RCC 7860 (cell line): ENCODE data around the gene MRPL10.

Experiments used
- DNase-seq: peaks from one replicate; pipeline ENCODE4 v3.0.0-alpha.2; 2015; ENCODE audit warnings: low spot score
- FAIRE-seq: peaks from 2 replicates; lab custom pipeline; 2012; peaks lifted over from hg19 to GRCh38; lab: Jason Lieb, UNC

MRPL10 gene

DNA sequence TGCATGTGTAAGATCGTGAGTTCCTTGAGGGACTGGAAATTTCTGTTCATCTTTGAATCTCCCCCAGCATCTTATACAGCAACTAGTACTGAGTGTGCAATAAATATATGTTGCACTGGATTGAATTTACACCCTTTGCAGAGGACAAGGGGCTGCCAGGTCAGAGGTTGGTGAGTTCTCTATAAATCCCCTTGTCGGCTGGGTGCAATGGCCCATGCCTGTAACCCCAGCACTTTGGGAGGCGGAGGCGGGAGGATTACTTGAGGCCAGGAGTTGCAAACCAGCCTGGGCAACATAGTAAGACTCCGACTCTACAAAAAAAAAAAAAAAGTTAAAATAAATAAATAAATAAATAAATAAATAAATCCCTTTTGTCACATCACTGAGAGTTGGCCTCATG is 29.0 kb upstream of the MRPL10 start:
- FAIRE-seq (no peak), DNase-seq (no peak)

DNA sequence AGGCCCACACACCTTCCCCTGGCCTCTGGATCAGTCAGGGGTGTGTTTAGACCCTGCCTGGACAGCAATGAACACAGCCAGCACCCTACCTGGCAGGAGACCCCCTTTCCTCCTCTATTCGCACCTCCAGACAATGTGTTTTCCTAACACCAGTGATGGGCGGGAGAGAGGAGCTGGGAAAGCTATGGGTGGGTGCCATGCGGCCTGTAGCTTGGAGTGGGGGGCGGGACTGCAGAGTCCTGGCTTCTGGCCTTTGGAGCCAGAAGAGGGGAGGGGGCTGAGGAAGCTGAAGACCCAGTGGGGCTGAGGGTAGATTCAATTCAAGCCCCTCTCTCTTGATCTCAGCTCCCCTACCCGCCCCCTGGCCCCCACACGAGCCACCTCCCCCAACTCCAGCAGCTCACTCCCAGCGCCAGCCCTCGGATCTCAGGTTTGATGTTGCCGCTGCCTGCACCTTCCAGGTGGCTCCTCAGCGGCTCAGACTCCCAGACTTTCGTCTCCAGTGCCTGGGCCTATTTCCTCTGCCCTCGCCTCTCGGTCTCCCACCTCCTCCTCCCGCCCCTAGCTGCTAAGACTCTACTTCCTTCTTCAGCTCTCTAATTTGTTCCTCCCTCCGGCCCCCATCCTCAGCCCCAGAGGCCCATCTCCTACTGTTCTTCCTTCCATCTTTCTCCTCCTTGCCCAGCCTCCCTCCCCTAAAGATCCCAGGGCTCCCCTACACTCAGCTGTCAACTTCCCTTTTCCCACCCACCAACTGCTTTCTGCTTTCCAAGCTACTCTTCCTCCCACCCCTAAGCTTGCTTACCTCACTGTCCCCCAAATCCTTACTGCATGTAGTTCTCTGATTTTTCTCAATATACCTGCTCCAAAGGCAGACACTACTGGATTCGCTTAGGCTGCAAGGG is 26.5 kb upstream of the MRPL10 start:
- DNase-seq (no peak), FAIRE-seq (no peak)

DNA sequence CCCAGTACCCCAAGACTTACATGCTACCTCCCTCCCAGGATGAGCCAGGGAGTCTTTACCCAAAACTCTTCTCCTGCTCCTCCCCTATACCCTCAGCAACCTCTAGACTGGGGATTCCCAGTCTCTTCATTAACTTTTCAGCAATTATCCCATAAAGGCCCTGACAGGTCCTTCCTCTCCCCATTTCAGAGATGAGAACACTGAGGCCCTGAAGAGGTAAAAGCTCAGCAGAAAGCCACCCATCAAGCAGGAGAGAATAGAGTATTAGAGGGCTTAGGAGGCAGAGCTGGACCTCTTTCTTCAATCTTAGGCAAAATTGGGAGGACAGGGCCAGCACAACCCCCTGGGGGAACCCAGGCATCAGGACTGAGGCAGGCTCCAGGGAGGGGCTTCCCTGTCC is 25.5 kb upstream of the MRPL10 start:
- DNase-seq (no peak), FAIRE-seq (no peak)

DNA sequence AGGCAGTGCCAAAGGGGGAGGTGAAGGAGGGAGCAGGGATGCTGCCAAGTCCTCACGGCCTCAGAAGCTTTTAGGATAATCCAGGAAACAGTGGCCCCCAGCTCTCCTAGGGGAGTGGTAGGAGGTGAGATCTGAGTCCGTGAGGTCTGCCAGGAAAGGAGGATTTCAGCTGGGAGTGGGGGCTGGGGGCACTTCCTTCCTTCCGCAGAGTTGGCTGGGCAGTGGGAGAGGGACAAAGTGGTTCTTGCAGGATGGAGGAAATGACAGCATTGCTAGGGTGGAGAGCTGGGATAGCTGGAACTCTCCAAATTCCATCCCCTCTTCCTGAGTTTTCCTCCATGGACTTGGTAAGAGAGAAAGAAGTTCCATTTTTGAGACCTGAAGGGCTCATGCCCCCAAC is 24.4 kb upstream of the MRPL10 start:
- DNase-seq (no peak), FAIRE-seq (no peak)

- FAIRE-seq (no peak), DNase-seq (no peak)
These were observed 22.3 kb upstream of the MRPL10 start for GRCh38 chr17:47853616-47854015.

DNA sequence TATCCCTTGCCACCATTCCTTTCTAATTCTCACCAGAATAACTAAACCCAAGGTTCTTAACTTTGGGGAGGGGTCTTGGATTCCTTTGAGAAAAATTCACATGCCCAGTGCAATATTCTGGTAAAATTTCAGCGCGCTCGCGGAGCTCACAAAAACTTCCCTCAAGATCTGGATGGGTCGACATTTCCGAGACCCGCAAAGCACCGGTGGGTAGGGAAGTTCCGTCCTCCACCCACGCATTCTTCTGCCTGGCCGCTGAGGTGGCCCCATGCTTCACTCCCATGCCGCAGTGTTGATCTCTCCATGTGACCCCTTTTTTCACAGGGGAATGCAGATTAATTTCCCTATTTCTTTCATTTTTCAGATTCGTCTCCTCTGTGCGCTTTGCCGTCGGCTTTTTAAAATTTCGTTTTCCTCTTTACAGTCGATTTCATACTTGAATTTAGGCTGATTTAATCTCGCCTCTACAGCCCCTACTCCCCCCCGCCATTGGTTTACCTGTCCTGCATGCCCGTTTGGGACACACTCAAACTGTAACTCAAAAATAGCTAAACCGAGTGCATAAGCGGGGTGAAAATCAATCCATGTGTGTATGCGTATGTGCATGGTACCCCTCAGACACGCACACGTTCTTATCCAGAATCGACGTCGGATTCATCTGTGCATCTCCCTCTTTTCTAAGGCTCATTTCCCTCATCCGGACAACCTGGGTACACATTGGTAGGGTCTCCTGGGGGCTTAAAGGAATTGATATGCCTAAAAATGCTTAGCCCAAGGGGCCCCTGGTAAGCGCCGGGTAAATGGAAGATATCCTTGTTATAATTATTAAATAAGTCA is 21.0 kb upstream of the MRPL10 start:
- DNase-seq = no peak
- FAIRE-seq = no peak

DNA sequence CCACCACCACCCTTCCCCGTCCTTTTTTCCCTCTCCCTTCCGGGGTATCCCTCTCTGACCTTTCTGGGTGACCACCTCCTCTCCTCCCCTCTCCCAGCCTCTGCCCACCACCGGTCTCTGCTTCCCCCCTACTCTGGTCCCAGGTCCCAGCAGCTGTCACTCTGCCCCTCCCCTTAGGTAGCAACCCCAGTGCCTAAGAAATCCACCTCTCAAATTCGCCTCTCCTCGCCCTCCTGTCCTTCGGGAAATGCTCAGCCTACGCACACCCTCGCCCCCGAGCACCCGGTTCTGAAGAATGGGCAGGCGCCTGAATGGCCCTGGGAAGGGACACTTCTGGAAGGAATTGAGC is 20.4 kb upstream of the MRPL10 start:
- DNase-seq (no peak), FAIRE-seq (no peak)

- peak; percentile 69 for DNase-seq
These were observed 19.6 kb upstream of the MRPL10 start, which contains the start of gene SP6 for GRCh38 chr17:47850692-47851573. TSS of gene SP6 (minus strand) at chr17:47851163. CDS start at chr17:47848429, 2,734 bp downstream.

DNA sequence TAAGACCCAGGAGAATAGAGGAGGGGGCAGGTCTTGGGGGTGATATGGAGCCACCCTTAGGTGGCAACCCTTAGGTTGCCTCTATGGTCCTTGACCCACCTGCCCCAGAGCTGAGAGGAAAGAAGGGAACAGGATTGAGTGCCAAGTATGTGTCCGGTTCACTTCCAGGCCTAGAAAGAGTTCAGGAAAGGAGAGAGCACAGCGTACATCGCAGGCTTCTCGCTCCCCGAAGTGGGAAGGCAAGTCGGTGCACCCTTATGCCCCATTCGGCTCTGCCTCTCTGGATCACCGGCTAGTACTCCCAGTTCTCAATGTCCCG is 19.0 kb upstream of the MRPL10 start:
- FAIRE-seq (no peak), DNase-seq (no peak)

More at GRCh38 chr17:47850692-47851573, 19.6 kb upstream of the MRPL10 start, which contains the start of gene SP6:
- no peak for FAIRE-seq

GRCh38 chr17:47848198-47848513 is 16.8 kb upstream of the MRPL10 start:
- FAIRE-seq = no peak
- DNase-seq = no peak

DNA sequence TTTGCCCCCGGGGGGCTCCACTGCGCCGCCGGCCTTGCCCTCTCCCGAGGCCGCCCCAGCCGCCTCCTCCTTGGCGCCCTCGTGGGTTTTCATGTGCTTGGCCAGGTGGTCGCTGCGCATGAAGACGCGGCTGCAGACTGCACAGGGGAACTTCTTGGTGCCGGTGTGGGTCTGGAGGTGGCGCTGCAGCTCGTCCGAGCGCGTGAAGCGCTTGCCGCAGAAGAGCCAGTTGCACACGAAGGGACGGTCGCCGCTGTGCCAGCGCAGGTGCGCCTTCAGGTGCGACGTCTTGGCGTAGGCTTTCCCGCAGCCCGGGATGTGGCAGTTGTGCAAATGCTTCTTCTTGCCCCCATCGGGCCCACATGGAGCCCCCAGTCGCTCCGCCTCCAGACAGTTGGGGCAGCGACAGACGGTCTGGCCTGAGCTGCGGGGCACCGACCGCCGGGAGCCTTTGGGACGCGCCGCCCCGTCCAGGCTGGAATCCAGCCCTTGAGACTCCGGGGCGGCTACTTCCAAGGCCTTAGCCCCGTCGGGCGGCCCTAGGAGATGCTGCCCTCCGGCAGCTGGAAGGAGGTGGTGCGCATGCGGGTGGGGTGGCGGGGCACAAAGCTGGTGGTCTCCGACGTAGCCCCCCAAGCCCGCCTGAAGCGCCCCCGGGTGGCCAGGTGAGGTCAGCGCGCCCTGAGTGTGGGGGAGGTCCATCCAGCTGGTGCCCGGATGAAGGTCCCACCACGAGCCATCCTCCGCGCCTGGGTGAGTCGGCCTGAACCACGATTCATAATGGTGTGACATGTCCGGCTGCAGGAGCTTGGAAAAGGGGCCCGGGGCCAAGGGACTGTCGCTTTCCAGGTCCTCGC is 16.2 kb upstream of the MRPL10 start:
- no peak for FAIRE-seq
- no peak for DNase-seq

- no peak for FAIRE-seq
- no peak for DNase-seq
These were observed 15.5 kb upstream of the MRPL10 start for GRCh38 chr17:47846716-47847340.

GRCh38 chr17:47845716-47846075 is 14.4 kb upstream of the MRPL10 start:
- DNase-seq = no peak
- FAIRE-seq = no peak

- DNase-seq (no peak), FAIRE-seq (no peak)
These were observed 13.7 kb upstream of the MRPL10 start for GRCh38 chr17:47844814-47845715.

- DNase-seq (no peak), FAIRE-seq (no peak)
These were observed 12.9 kb upstream of the MRPL10 start for GRCh38 chr17:47844227-47844626.

- DNase-seq = no peak
- FAIRE-seq = no peak
These were observed 12.0 kb upstream of the MRPL10 start for GRCh38 chr17:47843391-47843730.

DNA sequence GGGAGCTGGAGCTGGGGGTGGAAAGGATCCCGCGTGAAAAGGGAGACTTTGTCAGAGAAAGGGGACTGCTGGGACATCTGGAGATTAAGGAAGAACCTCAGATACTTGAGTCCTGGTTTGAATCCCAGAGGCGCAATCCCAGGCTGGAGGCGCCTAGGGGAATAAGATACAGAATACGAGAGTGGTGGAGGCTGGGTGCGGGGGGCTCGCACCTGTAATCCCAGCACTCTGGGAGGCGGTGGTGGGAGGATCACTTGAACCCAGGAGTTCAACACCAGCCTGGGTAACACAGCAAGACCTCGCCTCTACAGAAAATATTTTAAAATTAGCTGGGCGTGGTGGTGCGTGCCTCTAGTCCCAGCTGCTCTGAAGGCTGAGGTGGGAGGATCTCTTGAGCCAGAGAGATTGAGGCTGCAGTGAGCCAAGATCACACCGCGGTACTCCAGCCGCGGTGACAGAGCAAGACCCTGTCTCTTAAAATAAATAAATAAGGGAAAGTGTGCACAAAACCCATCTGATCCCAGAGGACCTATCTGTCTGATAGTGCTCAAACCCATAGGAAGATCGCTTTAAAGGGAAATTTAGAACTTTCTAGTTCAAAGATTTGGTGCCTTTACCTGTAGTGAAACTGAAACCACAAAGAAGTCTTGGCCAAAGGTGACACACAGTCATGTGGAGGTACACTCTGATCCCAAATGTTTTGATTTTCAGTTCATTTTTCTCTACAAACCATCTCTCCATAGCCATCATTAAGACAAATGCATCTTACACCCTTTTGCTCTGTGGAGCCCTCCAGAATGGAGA is 10.3 kb upstream of the MRPL10 start:
- no peak for FAIRE-seq
- no peak for DNase-seq
